Osteocyte (in vitro differentiated cells): ENCODE data around the gene FTCDNL1. TPM values are rescaled to one million over a fixed set of nuclear protein-coding genes. Genes with fewer than 3 reads are reported as not detected.

Source experiments
- DNase-seq: peaks from one replicate; pipeline ENCODE4 v3.0.0; 2021; ENCODE audit warnings: mixed read lengths; ENCODE audit not compliant: unreplicated experiment; ENCODE audit errors: extremely low spot score
- H3K27ac Mint-ChIP-seq: one replicate; pipeline ENCODE4 v1.8.0; 2021; ENCODE audit warnings: mild to moderate bottlenecking, mixed read lengths; ENCODE audit not compliant: unreplicated experiment
- H3K27me3 Mint-ChIP-seq: one replicate; pipeline ENCODE4 v1.8.0; 2021; ENCODE audit warnings: mixed read lengths; ENCODE audit not compliant: unreplicated experiment
- H3K36me3 Mint-ChIP-seq: one replicate; pipeline ENCODE4 v1.8.0; 2021; ENCODE audit warnings: mixed read lengths; ENCODE audit not compliant: unreplicated experiment
- H3K4me1 Mint-ChIP-seq: one replicate; pipeline ENCODE4 v1.8.0; 2021; ENCODE audit warnings: mixed read lengths; ENCODE audit not compliant: unreplicated experiment
- H3K4me3 Mint-ChIP-seq: one replicate; pipeline ENCODE4 v1.8.0; 2021; ENCODE audit warnings: mild to moderate bottlenecking, moderate library complexity, mixed read lengths; ENCODE audit not compliant: unreplicated experiment
- H3K9me3 Mint-ChIP-seq: one replicate; pipeline ENCODE4 v1.8.0; 2021; ENCODE audit warnings: mixed read lengths; ENCODE audit not compliant: unreplicated experiment
- total RNA-seq: library from RNA; stranded (reverse); gene quantifications from 2 replicates; pipeline ENCODE4 v1.2.1, GENCODE V29; 2021
- TF ChIP-seq, protein P1 (sequence below): fragments of 200-600 bp; sonication (generic); IDR thresholded peaks from 2 replicates; pipeline ENCODE4 v1.5.0; 2021; ENCODE audit warnings: antibody characterized with exemption, mild to moderate bottlenecking, moderate library complexity

The FTCDNL1 gene
- total RNA-seq, 1 donor from 2014 or later, result not detected

GRCh38 chr2:199814817-199815211 lies 36.2 kb downstream of the FTCDNL1 start:
- no peak overlapping the region for H3K27ac Mint-ChIP-seq
- no peak overlapping the region for H3K4me3 Mint-ChIP-seq
- peaks cover 4% of the 10 kb centered on the region for H3K4me1 Mint-ChIP-seq
- no peaks in the 10 kb centered on the region for H3K9me3 Mint-ChIP-seq
- no peak for DNase-seq
- no peaks in the 10 kb centered on the region for H3K36me3 Mint-ChIP-seq
- peaks cover 18% of the 10 kb centered on the region for H3K27me3 Mint-ChIP-seq
- TF ChIP-seq, protein P1, sequence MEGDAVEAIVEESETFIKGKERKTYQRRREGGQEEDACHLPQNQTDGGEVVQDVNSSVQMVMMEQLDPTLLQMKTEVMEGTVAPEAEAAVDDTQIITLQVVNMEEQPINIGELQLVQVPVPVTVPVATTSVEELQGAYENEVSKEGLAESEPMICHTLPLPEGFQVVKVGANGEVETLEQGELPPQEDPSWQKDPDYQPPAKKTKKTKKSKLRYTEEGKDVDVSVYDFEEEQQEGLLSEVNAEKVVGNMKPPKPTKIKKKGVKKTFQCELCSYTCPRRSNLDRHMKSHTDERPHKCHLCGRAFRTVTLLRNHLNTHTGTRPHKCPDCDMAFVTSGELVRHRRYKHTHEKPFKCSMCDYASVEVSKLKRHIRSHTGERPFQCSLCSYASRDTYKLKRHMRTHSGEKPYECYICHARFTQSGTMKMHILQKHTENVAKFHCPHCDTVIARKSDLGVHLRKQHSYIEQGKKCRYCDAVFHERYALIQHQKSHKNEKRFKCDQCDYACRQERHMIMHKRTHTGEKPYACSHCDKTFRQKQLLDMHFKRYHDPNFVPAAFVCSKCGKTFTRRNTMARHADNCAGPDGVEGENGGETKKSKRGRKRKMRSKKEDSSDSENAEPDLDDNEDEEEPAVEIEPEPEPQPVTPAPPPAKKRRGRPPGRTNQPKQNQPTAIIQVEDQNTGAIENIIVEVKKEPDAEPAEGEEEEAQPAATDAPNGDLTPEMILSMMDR, result no peak

DNA sequence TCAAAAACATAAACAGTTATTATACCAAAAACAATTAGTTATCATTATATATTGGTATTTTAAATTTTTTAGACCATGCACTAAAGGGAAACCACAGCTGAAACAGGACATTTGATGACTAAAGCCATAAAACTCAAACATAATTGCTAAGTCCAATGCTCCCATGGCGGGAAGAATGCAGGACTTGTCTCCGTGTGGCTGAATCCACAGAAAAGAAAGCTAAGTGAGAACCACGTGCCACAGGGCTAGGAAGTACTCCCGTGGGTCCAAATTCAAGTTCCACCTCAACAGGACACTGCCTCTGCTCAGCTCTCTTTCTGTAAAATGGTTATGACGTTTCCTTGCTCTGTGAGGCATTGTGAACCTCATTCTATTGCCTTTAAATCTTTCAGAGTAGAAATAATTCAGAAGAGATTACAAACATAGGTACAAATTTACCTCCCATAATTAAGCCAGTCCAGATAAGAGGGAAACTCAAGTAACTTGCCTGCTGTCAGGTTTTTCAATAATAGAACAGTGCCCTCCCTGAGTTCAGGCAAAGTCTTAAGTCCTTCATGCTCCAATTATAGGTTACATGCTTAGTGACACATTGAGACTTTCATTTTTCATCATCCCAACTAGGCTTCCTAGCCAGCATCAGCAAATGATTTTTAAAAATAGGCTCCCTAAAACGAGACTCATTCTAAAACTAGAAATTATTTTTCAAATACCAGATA lies 36.7 kb downstream of the FTCDNL1 start:
- H3K9me3 Mint-ChIP-seq, result no peaks in the 10 kb centered on the region
- H3K27me3 Mint-ChIP-seq, result peaks cover 18% of the 10 kb centered on the region
- H3K4me3 Mint-ChIP-seq, result no peak overlapping the region
- no peak for DNase-seq
- no peaks in the 10 kb centered on the region for H3K36me3 Mint-ChIP-seq
- TF ChIP-seq, protein P1, result no peak
- H3K27ac Mint-ChIP-seq, result no peak overlapping the region
- peaks cover 4% of the 10 kb centered on the region for H3K4me1 Mint-ChIP-seq

- Mint-ChIP-seq H3K27me3 (peaks cover 16% of the 10 kb centered on the region), H3K4me1 (peaks cover 4% of the 10 kb centered on the region), H3K27ac (no peak overlapping the region), H3K9me3 (no peaks in the 10 kb centered on the region), H3K36me3 (no peaks in the 10 kb centered on the region), H3K4me3 (no peak overlapping the region)
- TF ChIP-seq, protein P1, result no peak
- no peak for DNase-seq
These were observed 38.5 kb downstream of the FTCDNL1 start for GRCh38 chr2:199812493-199812892.

DNA sequence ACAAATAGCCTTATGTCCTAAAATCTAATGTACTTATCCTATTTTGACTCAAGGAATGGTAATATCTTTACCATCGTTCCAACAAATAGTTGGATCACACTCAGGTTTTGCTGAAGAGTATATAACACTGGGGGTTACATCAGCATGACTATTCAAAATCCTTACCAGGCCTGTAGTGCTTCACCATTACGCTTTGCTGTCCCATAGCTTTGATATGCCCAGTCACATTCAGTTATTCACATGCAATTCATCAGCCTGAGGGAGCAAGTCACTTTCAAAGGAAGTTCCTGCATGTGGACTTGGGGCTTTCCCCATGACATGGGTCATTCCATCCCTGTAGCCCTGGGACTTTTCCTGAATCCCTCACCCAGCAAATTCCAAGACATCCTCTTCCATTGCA lies 39.6 kb downstream of the FTCDNL1 start:
- Mint-ChIP-seq H3K4me1 (peaks cover 8% of the 10 kb centered on the region), H3K27ac (no peak overlapping the region), H3K9me3 (no peaks in the 10 kb centered on the region), H3K36me3 (no peaks in the 10 kb centered on the region), H3K27me3 (peaks cover 8% of the 10 kb centered on the region), H3K4me3 (no peak overlapping the region)
- TF ChIP-seq, protein P1, result no peak
- DNase-seq, result no peak

DNA sequence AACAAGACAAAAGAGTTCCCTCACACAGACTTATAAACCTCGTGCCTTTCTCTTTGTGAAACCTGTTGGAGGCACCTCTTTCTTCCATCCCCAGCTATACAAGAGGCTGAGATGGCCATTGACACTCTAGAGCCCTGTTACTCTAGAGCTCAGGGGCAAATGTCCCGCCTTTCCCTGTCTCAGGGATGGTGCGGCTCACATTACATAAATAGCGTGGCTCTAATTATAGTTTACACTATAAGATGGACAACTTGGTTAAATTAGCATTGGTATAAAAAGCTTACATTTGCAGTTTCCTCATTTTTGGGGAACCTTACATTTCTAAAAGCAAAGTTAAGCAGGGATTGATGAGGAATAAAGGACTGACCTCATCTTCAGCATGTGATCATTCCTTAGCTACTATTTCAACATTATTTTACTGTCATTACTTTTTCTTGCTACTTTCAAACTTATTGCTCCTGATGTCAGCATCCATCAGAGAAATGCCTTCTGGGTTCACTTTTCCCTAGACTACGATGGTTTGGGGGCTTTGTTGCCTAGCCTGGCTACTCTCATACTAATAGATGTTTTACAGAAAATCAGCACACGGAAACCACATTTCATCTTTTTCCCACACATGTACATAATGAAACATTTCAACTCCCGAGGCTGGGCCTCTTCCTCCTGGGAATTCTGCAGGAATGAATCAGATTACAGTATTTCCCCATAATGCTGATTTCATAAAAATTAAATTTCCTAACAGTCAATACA lies 40.4 kb downstream of the FTCDNL1 start:
- Mint-ChIP-seq H3K27me3 (peaks cover 8% of the 10 kb centered on the region), H3K36me3 (no peaks in the 10 kb centered on the region), H3K4me1 (peaks cover 15% of the 10 kb centered on the region), H3K27ac (no peak overlapping the region), H3K4me3 (no peak overlapping the region), H3K9me3 (no peaks in the 10 kb centered on the region)
- TF ChIP-seq, protein P1, result no peak
- DNase-seq, result no peak
